Measurements from ENCODE around the gene CEP152. TPM values are rescaled to one million over a fixed set of nuclear protein-coding genes. Genes with fewer than 3 reads are reported as not detected.

Gene CEP152
- total and polyA plus RNA-seq, 2 donors from 2014 or later: 1.4 to 4.5 TPM

DNA sequence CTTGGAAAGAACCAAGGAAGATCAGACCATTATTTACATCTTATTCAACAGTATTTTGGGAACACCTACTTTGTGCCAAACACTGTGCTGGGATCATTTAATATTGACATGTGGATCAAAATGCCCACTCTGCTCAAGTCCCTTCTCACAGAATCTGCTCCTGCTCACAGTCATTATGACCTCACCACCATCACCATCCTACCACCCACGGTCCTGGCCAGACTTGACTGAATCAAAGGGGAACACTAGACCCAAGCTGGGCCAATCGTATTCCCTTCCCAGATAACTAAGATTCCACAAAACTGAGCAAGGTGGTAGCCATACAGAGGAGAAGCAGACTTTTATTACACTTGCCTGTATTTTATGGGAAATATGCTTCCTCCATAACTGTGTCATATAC lies 3.4 kb upstream of the CEP152 start:
- DNase-seq (no peak), FAIRE-seq (no peak)
- Histone ChIP-seq H3K4me3 (ENCODE audit: low read length in 3 of 3) (no peak overlapping the region), H3K36me3 (ENCODE audit: control insufficient read depth in 2 of 3, insufficient read depth in 3 of 3, low read length in 3 of 3) (no peaks in the 10 kb centered on the region), H3K9me3 (ENCODE audit: control insufficient read depth in 2 of 3, insufficient read depth in 1 of 3, low read length in 3 of 3) (no peaks in the 10 kb centered on the region), H3K27ac (ENCODE audit: low read depth in 2 of 2, low read length in 2 of 2) (no peak overlapping the region), H3K9ac (ENCODE audit: low read length in 3 of 3) (no peak overlapping the region), H3K27me3 (ENCODE audit: control insufficient read depth, insufficient read depth, low read length) (no peaks in the 10 kb centered on the region), H3K4me1 (ENCODE audit: control insufficient read depth in 2 of 3, insufficient read depth in 2 of 3, low read depth in 1 of 3, low read length in 3 of 3) (peaks cover 0 to 6% (median 0%) of the 10 kb centered on the region in 3 donors)
- intact Hi-C loops (cut with DNase I): no loop called here
- TF ChIP-seq, protein P1, sequence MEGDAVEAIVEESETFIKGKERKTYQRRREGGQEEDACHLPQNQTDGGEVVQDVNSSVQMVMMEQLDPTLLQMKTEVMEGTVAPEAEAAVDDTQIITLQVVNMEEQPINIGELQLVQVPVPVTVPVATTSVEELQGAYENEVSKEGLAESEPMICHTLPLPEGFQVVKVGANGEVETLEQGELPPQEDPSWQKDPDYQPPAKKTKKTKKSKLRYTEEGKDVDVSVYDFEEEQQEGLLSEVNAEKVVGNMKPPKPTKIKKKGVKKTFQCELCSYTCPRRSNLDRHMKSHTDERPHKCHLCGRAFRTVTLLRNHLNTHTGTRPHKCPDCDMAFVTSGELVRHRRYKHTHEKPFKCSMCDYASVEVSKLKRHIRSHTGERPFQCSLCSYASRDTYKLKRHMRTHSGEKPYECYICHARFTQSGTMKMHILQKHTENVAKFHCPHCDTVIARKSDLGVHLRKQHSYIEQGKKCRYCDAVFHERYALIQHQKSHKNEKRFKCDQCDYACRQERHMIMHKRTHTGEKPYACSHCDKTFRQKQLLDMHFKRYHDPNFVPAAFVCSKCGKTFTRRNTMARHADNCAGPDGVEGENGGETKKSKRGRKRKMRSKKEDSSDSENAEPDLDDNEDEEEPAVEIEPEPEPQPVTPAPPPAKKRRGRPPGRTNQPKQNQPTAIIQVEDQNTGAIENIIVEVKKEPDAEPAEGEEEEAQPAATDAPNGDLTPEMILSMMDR (IDR thresholded peaks at IDR 0.05; ENCODE audit: borderline replicate concordance, extremely low read depth, insufficient read depth): no peak

- TF ChIP-seq, protein P1 (IDR thresholded peaks at IDR 0.05; ENCODE audit: borderline replicate concordance, extremely low read depth, insufficient read depth): no peak
- Histone ChIP-seq H3K27ac (ENCODE audit: low read depth in 2 of 2, low read length in 2 of 2) (no peak overlapping the region), H3K4me3 (ENCODE audit: low read length in 3 of 3) (peak overlapping the region; percentile 72 to 94 (median 74)), H3K4me1 (ENCODE audit: control insufficient read depth in 2 of 3, insufficient read depth in 2 of 3, low read depth in 1 of 3, low read length in 3 of 3) (peaks cover 0 to 6% (median 0%) of the 10 kb centered on the region in 3 donors), H3K36me3 (ENCODE audit: control insufficient read depth in 2 of 3, insufficient read depth in 3 of 3, low read length in 3 of 3) (no peaks in the 10 kb centered on the region), H3K9ac (ENCODE audit: low read length in 3 of 3) (peak overlapping the region; percentile 20 to 51 (median 24)), H3K9me3 (ENCODE audit: control insufficient read depth in 2 of 3, insufficient read depth in 1 of 3, low read length in 3 of 3) (no peaks in the 10 kb centered on the region), H3K27me3 (ENCODE audit: control insufficient read depth, insufficient read depth, low read length) (no peaks in the 10 kb centered on the region)
- FAIRE-seq (no peak), DNase-seq (peak in 3 of 5 donors; percentile 40 to 61 (median 45))
- intact Hi-C loops (cut with DNase I): no loop called here
These were observed 573 bp upstream of the CEP152 start for GRCh38 chr15:48811325-48811958.

DNA sequence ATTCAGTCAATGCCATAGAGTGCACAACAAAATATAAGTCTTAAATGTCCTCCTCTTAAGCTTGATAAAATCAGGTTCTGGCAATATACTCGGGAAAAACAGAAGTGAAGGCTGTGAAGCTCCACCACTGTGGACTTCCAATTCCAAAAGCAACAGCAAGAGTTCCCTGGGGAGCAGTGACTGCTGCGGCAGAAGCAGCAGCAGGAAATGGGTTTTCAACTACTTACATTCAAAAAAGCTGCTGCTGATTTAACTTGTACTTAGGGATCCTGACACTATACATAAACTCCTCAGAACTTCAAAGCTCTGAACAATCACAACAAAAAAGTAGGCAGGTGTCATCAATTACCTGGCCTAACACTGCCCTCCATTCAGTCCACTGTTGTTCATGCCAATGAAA lies 4.7 kb downstream of the CEP152 start:
- DNase-seq (peak in 2 of 5 donors; percentile 15 to 68), FAIRE-seq (no peak)
- peak overlapping the region in 1 of 3 donors; percentile 5 for H3K9ac ChIP-seq (ENCODE audit: low read length in 3 of 3)
- H3K27ac ChIP-seq (ENCODE audit: low read depth in 2 of 2, low read length in 2 of 2): no peak overlapping the region
- TF ChIP-seq, protein P1 (IDR thresholded peaks at IDR 0.05; ENCODE audit: borderline replicate concordance, extremely low read depth, insufficient read depth): no peak
- no peaks in the 10 kb centered on the region for H3K27me3 ChIP-seq (ENCODE audit: control insufficient read depth, insufficient read depth, low read length)
- H3K4me3 ChIP-seq (ENCODE audit: low read length in 3 of 3): no peak overlapping the region
- H3K4me1 ChIP-seq (ENCODE audit: control insufficient read depth in 2 of 3, insufficient read depth in 2 of 3, low read depth in 1 of 3, low read length in 3 of 3): peaks cover 0 to 6% (median 0%) of the 10 kb centered on the region in 3 donors
- H3K36me3 ChIP-seq (ENCODE audit: control insufficient read depth in 2 of 3, insufficient read depth in 3 of 3, low read length in 3 of 3): no peaks in the 10 kb centered on the region
- intact Hi-C loops (cut with DNase I): no loop called here
- H3K9me3 ChIP-seq (ENCODE audit: control insufficient read depth in 2 of 3, insufficient read depth in 1 of 3, low read length in 3 of 3): no peaks in the 10 kb centered on the region

All from kidney (tissue), 14 donors.